CD4-positive, CD25-positive, alpha-beta regulatory T cell (primary cell): ENCODE measurements around the gene SLC16A6. TPM values are rescaled to one million over a fixed set of nuclear protein-coding genes. Genes with fewer than 3 reads are reported as not detected.
A peak's percentile ranks its signal among the peaks of the same experiment; 100 is the strongest.
"Not testable (repeated sequence)": the region's sequence is repeated elsewhere in the genome, so short reads cannot be mapped to it uniquely, and the experiment has no call there.

Source experiments
- ATAC-seq, 2 donors: fragments of 150-1000 bp; cut with Tn5 transposase; one replicate each; pipeline ENCODE4 v1.10.0; 2021; ENCODE audit warnings: low read depth in 2 of 2, moderate number of reproducible peaks in 2 of 2, moderate library complexity in 1 of 2
- DNase-seq, 3 donors: peaks; one replicate each; pipeline versions ENCODE4 v3.0.0 to v3.0.0-alpha.2; 2012 to 2022; ENCODE audit warnings: mixed read lengths in 1 of 3
- H3K27ac ChIP-seq: one replicate; pipeline ENCODE4 v1.7.0; 2013; ENCODE audit warnings: mild to moderate bottlenecking, low read length; ENCODE audit not compliant: insufficient read depth, poor library complexity, severe bottlenecking
- H3K27me3 ChIP-seq: one replicate; pipeline ENCODE4 v1.7.0; 2013; ENCODE audit warnings: low read length; ENCODE audit not compliant: control insufficient read depth, insufficient read depth
- H3K36me3 ChIP-seq: one replicate; pipeline ENCODE4 v1.7.0; 2013; ENCODE audit warnings: mild to moderate bottlenecking, low read length, moderate library complexity; ENCODE audit not compliant: control insufficient read depth, insufficient read depth
- H3K4me1 ChIP-seq: 2 replicates; pipeline ENCODE4 v1.7.0; 2013; ENCODE audit warnings: mild to moderate bottlenecking, low read length; ENCODE audit not compliant: insufficient read depth, control insufficient read depth, poor library complexity, severe bottlenecking
- H3K4me3 ChIP-seq: one replicate; pipeline ENCODE4 v1.7.0; 2013; ENCODE audit warnings: low read depth, mild to moderate bottlenecking, low read length, moderate library complexity
- H3K9me3 ChIP-seq, 2 experiments: 1 replicate in 1 of 2; 2 replicates in 1 of 2; pipeline ENCODE4 v1.7.0; 2013; ENCODE audit warnings: low read length in 2 of 2, mild to moderate bottlenecking in 1 of 2, moderate library complexity in 1 of 2; ENCODE audit not compliant: control insufficient read depth in 2 of 2
- H3K27ac Mint-ChIP-seq, 3 donors: one replicate each; pipeline ENCODE4 v1.8.0; 2020 to 2022; ENCODE audit warnings: mild to moderate bottlenecking in 3 of 3, mixed read lengths in 3 of 3, moderate library complexity in 2 of 3
- H3K27me3 Mint-ChIP-seq: one replicate; pipeline ENCODE4 v1.8.0; 2022; ENCODE audit warnings: mild to moderate bottlenecking, mixed read lengths
- H3K36me3 Mint-ChIP-seq: one replicate; pipeline ENCODE4 v1.8.0; 2020; ENCODE audit warnings: mixed read lengths
- H3K4me1 Mint-ChIP-seq, 4 donors: one replicate each; pipeline ENCODE4 v1.8.0; 2020 to 2022; ENCODE audit warnings: mixed read lengths in 4 of 4, mild to moderate bottlenecking in 1 of 4
- H3K4me3 Mint-ChIP-seq, 4 donors: one replicate each; pipeline ENCODE4 v1.8.0; 2020 to 2022; ENCODE audit warnings: mild to moderate bottlenecking in 4 of 4, mixed read lengths in 4 of 4, moderate library complexity in 3 of 4
- H3K9me3 Mint-ChIP-seq, 7 donors: one replicate each; pipeline ENCODE4 v1.8.0; 2020 to 2022; ENCODE audit warnings: mixed read lengths in 7 of 7, mild to moderate bottlenecking in 3 of 7, moderate library complexity in 2 of 7
- polyA plus RNA-seq, 4 donors: library from polyadenylated mRNA; unstranded; fragments of 300-500 nt; fragmentation: Illumina TruSeq; gene quantifications; one replicate each; pipeline ENCODE4 v1.2.3, GENCODE V29; 2021
- total RNA-seq: library from RNA; stranded (reverse); gene quantifications from one replicate; pipeline ENCODE4 v1.2.3, GENCODE V29; 2022

Gene SLC16A6
- total and polyA plus RNA-seq, 5 donors from 2014 or later, result 1.9 to 11.5 (median 3.0) TPM

DNA sequence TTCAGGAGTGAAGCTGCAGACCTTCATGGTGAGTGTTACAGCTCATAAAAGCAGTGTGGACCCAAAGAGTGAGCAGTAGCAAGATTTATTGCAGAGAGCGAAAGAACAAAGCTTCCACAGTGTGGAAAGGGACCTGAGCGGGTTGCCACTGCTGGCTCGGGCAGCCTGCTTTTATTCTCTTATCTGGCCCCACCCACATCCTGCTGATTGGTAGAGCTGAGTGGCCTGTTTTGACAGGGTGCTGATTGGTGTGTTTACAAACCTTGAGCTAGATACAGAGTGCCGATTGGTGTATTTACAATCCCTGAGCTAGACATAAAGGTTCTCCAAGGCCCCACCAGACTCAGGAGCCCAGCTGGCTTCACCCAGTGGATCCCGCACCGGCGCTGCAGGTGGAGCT, 17.6 kb upstream of the SLC16A6 start:
- H3K27ac ChIP-seq, H3K27me3 Mint-ChIP-seq, H3K27me3 ChIP-seq, H3K9me3 ChIP-seq, H3K4me1 ChIP-seq, ATAC-seq, H3K36me3 ChIP-seq, H3K9me3 Mint-ChIP-seq, DNase-seq, H3K4me3 ChIP-seq: not testable (repeated sequence)
- Mint-ChIP-seq H3K4me3 (peak overlapping the region in 1 of 4 donors; percentile 54), H3K36me3 (peaks cover 20% of the 10 kb centered on the region), H3K4me1 (peaks cover 9 to 53% (median 37%) of the 10 kb centered on the region in 4 donors), H3K27ac (peak overlapping the region in 1 of 3 donors; percentile 40)

DNA sequence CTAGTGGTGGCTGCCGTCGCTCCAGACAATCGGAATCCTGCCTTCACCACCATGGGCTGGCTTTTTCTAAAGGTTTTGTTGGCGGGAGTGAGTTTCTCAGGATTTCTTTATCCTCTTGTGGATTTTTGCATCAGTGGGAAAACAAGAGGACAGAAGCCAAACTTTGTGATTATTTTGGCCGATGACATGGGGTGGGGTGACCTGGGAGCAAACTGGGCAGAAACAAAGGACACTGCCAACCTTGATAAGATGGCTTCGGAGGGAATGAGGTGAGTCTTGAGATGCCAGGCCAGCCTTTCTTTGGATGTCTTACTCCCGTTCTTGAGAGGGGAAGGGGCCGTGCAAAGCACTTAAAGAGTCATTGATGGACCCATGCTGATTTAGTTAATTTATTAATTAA, 16.5 kb upstream of the SLC16A6 start:
- no peaks in the 10 kb centered on the region for H3K27me3 ChIP-seq
- H3K27ac ChIP-seq, result no peak overlapping the region
- peaks cover 20% of the 10 kb centered on the region for H3K36me3 Mint-ChIP-seq
- H3K4me1 ChIP-seq, result peaks cover 8% of the 10 kb centered on the region
- no peak overlapping the region for H3K4me3 ChIP-seq
- no peaks in the 10 kb centered on the region for H3K9me3 ChIP-seq
- H3K4me3 Mint-ChIP-seq, result no peak overlapping the region
- H3K9me3 Mint-ChIP-seq, result no peaks in the 10 kb centered on the region
- H3K36me3 ChIP-seq, result peaks cover 6% of the 10 kb centered on the region
- peak overlapping the region in 2 of 3 donors; percentile 32 to 46 for H3K27ac Mint-ChIP-seq
- no peaks in the 10 kb centered on the region for H3K27me3 Mint-ChIP-seq
- DNase-seq (no peak), ATAC-seq (no peak)
- peaks cover 9 to 52% (median 34%) of the 10 kb centered on the region in 4 donors for H3K4me1 Mint-ChIP-seq

DNA sequence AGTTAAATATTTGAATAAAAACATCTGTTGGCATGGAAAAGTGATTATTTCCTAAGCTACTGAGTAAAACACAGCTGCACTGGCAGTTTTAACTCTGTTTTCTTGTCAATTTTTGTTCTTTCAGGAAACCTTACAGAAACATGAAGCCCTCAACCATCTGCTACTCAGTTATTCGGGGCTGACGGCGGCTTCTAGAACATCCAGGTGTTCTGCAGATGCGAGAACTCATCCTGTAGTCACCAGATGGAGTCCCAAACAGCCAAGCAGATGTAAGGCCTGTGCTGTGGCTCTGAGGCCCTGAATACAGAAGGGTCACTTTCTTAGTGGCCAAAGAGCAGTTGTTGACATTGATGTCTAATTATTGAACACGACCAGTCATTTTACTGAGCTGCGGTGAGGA, 15.9 kb upstream of the SLC16A6 start:
- H3K9me3 ChIP-seq, result no peaks in the 10 kb centered on the region
- no peak overlapping the region for H3K4me3 ChIP-seq
- Mint-ChIP-seq H3K27ac (no peak overlapping the region), H3K4me3 (no peak overlapping the region), H3K36me3 (peaks cover 20% of the 10 kb centered on the region), H3K9me3 (no peaks in the 10 kb centered on the region), H3K4me1 (peaks cover 9 to 55% (median 32%) of the 10 kb centered on the region in 4 donors), H3K27me3 (no peaks in the 10 kb centered on the region)
- DNase-seq, result no peak
- no peak for ATAC-seq
- peaks cover 6% of the 10 kb centered on the region for H3K36me3 ChIP-seq
- no peaks in the 10 kb centered on the region for H3K27me3 ChIP-seq
- H3K4me1 ChIP-seq, result peaks cover 8% of the 10 kb centered on the region
- H3K27ac ChIP-seq, result no peak overlapping the region

DNA sequence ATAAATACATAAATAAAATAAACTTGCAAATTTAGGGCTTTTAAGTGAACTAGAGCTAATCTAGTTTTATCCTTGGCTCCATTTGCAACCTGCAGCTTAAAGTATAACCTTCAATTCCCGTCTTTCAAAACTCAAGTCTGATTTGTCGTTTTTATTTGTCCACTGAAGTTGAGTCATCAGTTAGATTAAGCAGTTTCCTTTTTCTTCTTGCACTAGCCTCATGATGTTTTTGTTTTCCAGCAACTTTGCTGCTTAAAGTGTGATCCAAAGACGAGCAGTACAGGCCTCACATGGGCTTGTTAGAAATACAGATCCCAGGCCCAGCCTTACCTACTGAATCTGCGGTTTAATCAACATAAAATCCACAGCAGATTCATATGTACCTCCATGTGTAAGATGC, 14.2 kb upstream of the SLC16A6 start:
- Histone ChIP-seq H3K4me1 (peaks cover 6% of the 10 kb centered on the region), H3K27me3 (no peaks in the 10 kb centered on the region), H3K27ac (no peak overlapping the region), H3K9me3 (no peaks in the 10 kb centered on the region), H3K4me3 (no peak overlapping the region), H3K36me3 (peaks cover 6% of the 10 kb centered on the region)
- no peaks in the 10 kb centered on the region for H3K9me3 Mint-ChIP-seq
- H3K27me3 Mint-ChIP-seq, result no peaks in the 10 kb centered on the region
- peaks cover 2 to 51% (median 24%) of the 10 kb centered on the region in 4 donors for H3K4me1 Mint-ChIP-seq
- H3K4me3 Mint-ChIP-seq, result no peak overlapping the region
- ATAC-seq (no peak), DNase-seq (no peak)
- peaks cover 14% of the 10 kb centered on the region for H3K36me3 Mint-ChIP-seq
- H3K27ac Mint-ChIP-seq, result peak overlapping the region in 1 of 3 donors; percentile 78

DNA sequence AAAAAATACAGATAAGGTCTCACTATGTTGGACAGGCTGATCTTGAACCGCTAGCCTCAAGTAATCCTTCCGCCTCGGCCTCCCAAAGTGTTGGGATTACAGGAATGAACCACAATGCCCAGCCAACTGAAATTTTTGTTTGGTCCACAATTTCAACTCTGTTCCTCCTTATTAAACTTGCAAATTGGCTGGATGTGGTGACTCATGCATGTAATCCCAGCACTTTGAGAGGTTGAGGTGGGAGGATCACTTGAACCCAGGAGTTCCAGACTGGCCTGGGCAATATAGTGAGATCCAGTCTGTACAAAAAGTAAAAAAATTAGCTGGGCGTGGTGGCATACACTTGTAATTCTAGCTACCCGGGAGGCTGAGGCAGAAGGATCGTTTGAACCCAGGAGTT, 13.8 kb upstream of the SLC16A6 start:
- Histone ChIP-seq H3K36me3 (peaks cover 6% of the 10 kb centered on the region), H3K27me3 (no peaks in the 10 kb centered on the region), H3K9me3 (no peaks in the 10 kb centered on the region), H3K4me1 (peaks cover 5% of the 10 kb centered on the region), H3K4me3 (no peak overlapping the region), H3K27ac (no peak overlapping the region)
- peaks cover 14% of the 10 kb centered on the region for H3K36me3 Mint-ChIP-seq
- DNase-seq, result no peak
- peak overlapping the region in 1 of 3 donors; percentile 78 for H3K27ac Mint-ChIP-seq
- H3K4me1 Mint-ChIP-seq, result peaks cover 0 to 53% (median 24%) of the 10 kb centered on the region in 4 donors
- H3K9me3 Mint-ChIP-seq, result no peaks in the 10 kb centered on the region
- ATAC-seq, result no peak
- H3K4me3 Mint-ChIP-seq, result no peak overlapping the region
- no peaks in the 10 kb centered on the region for H3K27me3 Mint-ChIP-seq

DNA sequence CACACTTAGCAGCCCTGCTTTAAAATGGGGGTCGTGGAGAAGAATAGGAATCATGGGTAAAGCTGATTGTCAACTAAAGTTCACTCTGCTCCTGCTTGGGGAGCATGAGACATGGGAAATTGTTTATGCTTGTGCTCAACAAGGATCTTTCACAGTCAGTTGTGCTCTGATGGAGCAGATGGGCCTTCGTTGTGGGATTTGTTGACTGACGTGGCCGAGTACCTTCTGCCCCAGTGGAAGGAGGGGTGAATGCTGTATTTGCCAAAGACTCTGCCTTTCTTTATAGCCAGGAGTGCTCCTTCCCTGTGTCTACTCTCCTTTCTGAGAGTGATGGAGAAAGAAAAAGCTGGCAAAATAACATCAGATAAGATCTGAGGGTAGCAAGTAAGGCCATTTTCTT, 11.7 kb upstream of the SLC16A6 start:
- Histone ChIP-seq H3K27me3 (no peaks in the 10 kb centered on the region), H3K27ac (no peak overlapping the region), H3K4me1 (peaks cover 17% of the 10 kb centered on the region), H3K9me3 (no peaks in the 10 kb centered on the region), H3K36me3 (peaks cover 6% of the 10 kb centered on the region), H3K4me3 (no peak overlapping the region)
- Mint-ChIP-seq H3K4me3 (no peak overlapping the region), H3K4me1 (peaks cover 0 to 62% (median 31%) of the 10 kb centered on the region in 4 donors), H3K36me3 (peaks cover 7% of the 10 kb centered on the region), H3K27me3 (no peaks in the 10 kb centered on the region), H3K9me3 (no peaks in the 10 kb centered on the region), H3K27ac (peak overlapping the region; percentile 32 to 82 (median 53))
- DNase-seq (no peak), ATAC-seq (no peak)

DNA sequence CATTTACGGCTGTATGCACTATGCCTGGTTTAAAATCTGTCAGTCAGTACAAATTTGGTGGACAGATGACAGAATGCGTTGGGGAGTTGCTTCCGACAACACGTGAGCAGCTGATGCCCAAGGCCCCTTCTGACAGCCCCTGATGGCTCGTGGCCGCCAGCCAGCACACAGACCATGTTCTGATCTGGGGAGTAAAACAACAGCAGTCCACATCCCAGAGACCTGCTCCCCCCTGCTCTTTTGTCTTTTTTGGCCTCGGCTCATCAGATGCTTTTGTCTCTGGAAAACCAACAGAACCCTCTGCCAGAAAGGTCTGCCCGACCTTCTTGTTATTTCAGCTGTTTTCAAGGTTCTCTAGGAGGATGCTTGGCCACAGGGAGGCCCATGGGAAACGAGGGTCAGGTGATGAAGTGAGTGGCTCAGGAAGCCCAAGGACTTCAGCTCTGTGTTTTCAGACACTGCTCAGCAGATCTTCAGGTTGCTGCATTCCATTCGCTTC, 11.2 kb upstream of the SLC16A6 start:
- H3K27ac Mint-ChIP-seq, result peak overlapping the region; percentile 32 to 82 (median 53)
- Histone ChIP-seq H3K9me3 (no peaks in the 10 kb centered on the region), H3K4me1 (peaks cover 22% of the 10 kb centered on the region), H3K4me3 (no peak overlapping the region), H3K27me3 (no peaks in the 10 kb centered on the region), H3K27ac (no peak overlapping the region), H3K36me3 (peaks cover 1% of the 10 kb centered on the region)
- no peaks in the 10 kb centered on the region for H3K27me3 Mint-ChIP-seq
- ATAC-seq, result no peak
- H3K4me1 Mint-ChIP-seq, result peaks cover 3 to 64% (median 32%) of the 10 kb centered on the region in 4 donors
- H3K4me3 Mint-ChIP-seq, result peak overlapping the region in 1 of 4 donors; percentile 27
- no peak for DNase-seq
- no peaks in the 10 kb centered on the region for H3K9me3 Mint-ChIP-seq
- peaks cover 3% of the 10 kb centered on the region for H3K36me3 Mint-ChIP-seq

DNA sequence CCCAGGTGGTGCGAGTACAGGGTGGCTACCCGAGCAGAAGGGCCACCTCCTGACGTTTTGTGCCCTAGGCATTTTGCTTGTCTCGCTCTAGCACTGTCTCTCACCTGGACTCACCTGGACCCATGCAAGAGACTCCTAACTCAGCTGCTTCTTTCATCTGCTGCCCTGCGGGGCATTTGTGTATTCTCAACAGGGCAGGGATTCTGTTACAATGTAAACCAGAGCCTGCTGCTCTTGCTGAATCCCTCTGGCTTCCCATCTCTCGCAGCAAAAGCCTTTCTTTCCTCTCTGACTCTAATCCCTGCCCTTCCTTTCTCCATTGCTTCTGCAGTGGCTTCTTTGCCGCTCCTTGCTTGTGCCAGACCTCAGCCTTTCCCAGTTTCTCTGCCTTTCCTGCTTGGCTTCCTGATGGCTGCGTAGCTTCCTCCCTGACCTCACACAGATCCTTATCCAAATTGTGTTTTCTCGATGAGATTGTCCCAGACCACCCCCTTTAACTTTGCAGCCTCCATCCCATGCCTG, 10.6 kb upstream of the SLC16A6 start:
- H3K4me1 Mint-ChIP-seq, result peaks cover 9 to 65% (median 38%) of the 10 kb centered on the region in 4 donors
- peak overlapping the region in 1 of 3 donors; percentile 38 for H3K27ac Mint-ChIP-seq
- no peaks in the 10 kb centered on the region for H3K36me3 Mint-ChIP-seq
- no peaks in the 10 kb centered on the region for H3K36me3 ChIP-seq
- H3K27me3 ChIP-seq, result no peaks in the 10 kb centered on the region
- H3K27ac ChIP-seq, result no peak overlapping the region
- no peak for DNase-seq
- H3K4me3 ChIP-seq, result no peak overlapping the region
- no peaks in the 10 kb centered on the region for H3K9me3 ChIP-seq
- H3K27me3 Mint-ChIP-seq, result no peaks in the 10 kb centered on the region
- no peaks in the 10 kb centered on the region for H3K9me3 Mint-ChIP-seq
- H3K4me3 Mint-ChIP-seq, result peak overlapping the region in 1 of 4 donors; percentile 43
- peaks cover 28% of the 10 kb centered on the region for H3K4me1 ChIP-seq
- ATAC-seq, result no peak
